Measurements from ENCODE around the gene PXDN.

PXDN gene

GRCh38 chr2:1675633-1676032 is 68.7 kb downstream of the PXDN start:
- H3K4me3 ChIP-seq (ENCODE audit: control insufficient read depth, low read depth, low read length) = no peak overlapping the region
- DNase-seq (ENCODE audit: low read depth) = peak; percentile 91
- peak; percentile 90 for TF ChIP-seq CTCF (IDR thresholded peaks at IDR 0.05; ENCODE audit: control insufficient read depth, insufficient read depth, low read depth, low read length, missing control alignments)

- no peak for DNase-seq (ENCODE audit: low read depth)
- TF ChIP-seq CTCF (IDR thresholded peaks at IDR 0.05; ENCODE audit: control insufficient read depth, insufficient read depth, low read depth, low read length, missing control alignments) = no peak
- no peak overlapping the region for H3K4me3 ChIP-seq (ENCODE audit: control insufficient read depth, low read depth, low read length)
Measured at GRCh38 chr2:1674766-1675397, 69.4 kb downstream of the PXDN start.

GRCh38 chr2:1674276-1674675 is 70.0 kb downstream of the PXDN start:
- no peak for DNase-seq (ENCODE audit: low read depth)
- TF ChIP-seq CTCF (IDR thresholded peaks at IDR 0.05; ENCODE audit: control insufficient read depth, insufficient read depth, low read depth, low read length, missing control alignments) = no peak
- no peak overlapping the region for H3K4me3 ChIP-seq (ENCODE audit: control insufficient read depth, low read depth, low read length)

GRCh38 chr2:1673160-1673944 is 71.0 kb downstream of the PXDN start:
- H3K4me3 ChIP-seq (ENCODE audit: control insufficient read depth, low read depth, low read length) = no peak overlapping the region
- TF ChIP-seq CTCF (IDR thresholded peaks at IDR 0.05; ENCODE audit: control insufficient read depth, insufficient read depth, low read depth, low read length, missing control alignments) = no peak
- no peak for DNase-seq (ENCODE audit: low read depth)

- H3K4me3 ChIP-seq (ENCODE audit: control insufficient read depth, low read depth, low read length) = no peak overlapping the region
- no peak for TF ChIP-seq CTCF (IDR thresholded peaks at IDR 0.05; ENCODE audit: control insufficient read depth, insufficient read depth, low read depth, low read length, missing control alignments)
- no peak for DNase-seq (ENCODE audit: low read depth)
Measured at GRCh38 chr2:1672738-1673137, 71.6 kb downstream of the PXDN start.

GRCh38 chr2:1671916-1672315 is 72.4 kb downstream of the PXDN start:
- TF ChIP-seq CTCF (IDR thresholded peaks at IDR 0.05; ENCODE audit: control insufficient read depth, insufficient read depth, low read depth, low read length, missing control alignments) = no peak
- H3K4me3 ChIP-seq (ENCODE audit: control insufficient read depth, low read depth, low read length) = no peak overlapping the region
- DNase-seq (ENCODE audit: low read depth) = no peak
